Stomach (tissue), 9 donors: ENCODE measurements around the gene SORCS1. TPM values are rescaled to one million over a fixed set of nuclear protein-coding genes. Genes with fewer than 3 reads are reported as not detected.
A peak's percentile ranks its signal among the peaks of the same experiment; 100 is the strongest.

Experiments used
- DNase-seq, 2 donors: peaks; one replicate each; pipeline versions ENCODE4 v3.0.0 to v3.0.0-alpha.2; 2013 to 2019
- H3K27ac ChIP-seq, 5 donors: fragments of 200-600 bp in 4 of 5; sonication (generic) in 4 of 5; one replicate each; pipeline ENCODE4 v1.5.1; 2013 to 2019; ENCODE audit warnings: mild to moderate bottlenecking in 1 of 5, moderate library complexity in 1 of 5
- H3K27me3 ChIP-seq, 3 donors: fragments of 200-600 bp; sonication (generic); one replicate each; pipeline ENCODE4 v1.5.1; 2017 to 2019; ENCODE audit warnings: mixed run types in 1 of 3
- H3K36me3 ChIP-seq, 4 donors: fragments of 200-600 bp; sonication (generic); 1 replicate in 3 of 4; 2 replicates in 1 of 4; pipeline ENCODE4 v1.5.1; 2016 to 2019
- H3K4me1 ChIP-seq, 4 donors: fragments of 200-600 bp; sonication (generic); one replicate each; pipeline ENCODE4 v1.5.1; 2016 to 2019
- H3K4me3 ChIP-seq, 4 donors: fragments of 200-600 bp; sonication (generic) in 3 of 4; one replicate each; pipeline ENCODE4 v1.5.1; 2016 to 2019; ENCODE audit warnings: mild to moderate bottlenecking in 1 of 4
- H3K9me3 ChIP-seq, 4 donors: fragments of 200-600 bp; sonication (generic); one replicate each; pipeline ENCODE4 v1.5.1; 2016 to 2019
- CTCF ChIP-seq, 7 experiments: fragments of 450-650 bp in 4 of 7; fragments of 200-600 bp in 3 of 7; sonication (generic) in 3 of 7; IDR thresholded peaks; one replicate each; pipeline ENCODE4 v1.5.1; 2016 to 2019; ENCODE audit warnings: antibody characterized with exemption in 7 of 7, control low read depth in 2 of 7, mild to moderate bottlenecking in 1 of 7
- EP300 ChIP-seq: sonication (generic); formaldehyde crosslinking; IDR thresholded peaks from one replicate; pipeline ENCODE4 v1.6.1; 2017; ENCODE audit warnings: antibody characterized with exemption
- POLR2A ChIP-seq, 4 donors: fragments of 450-650 bp; IDR thresholded peaks; one replicate each; pipeline ENCODE4 v1.6.1; 2016; ENCODE audit warnings: antibody characterized with exemption in 4 of 4, control low read depth in 2 of 4, mild to moderate bottlenecking in 1 of 4, moderate library complexity in 1 of 4
- POLR2AphosphoS5 ChIP-seq, 3 donors: sonication (generic); formaldehyde crosslinking; IDR thresholded peaks; one replicate each; pipeline ENCODE4 v1.6.1; 2016; ENCODE audit warnings: antibody characterized with exemption in 3 of 3
- WGBS, 5 donors: extraction: QIAGEN DNeasy Blood & Tissue Kit in 3 of 5; methylation state at CpG; one replicate each; pipeline versions ENCODE4 v1.1.5 to v1.1.7; 2013 to 2018; 5-methylcytosine and 5-hydroxymethylcytosine counted together
- intact Hi-C: fragments of 100-400 bp; cut with DNase I; formaldehyde crosslinking; loops from one replicate; pipeline ENCODE4 v1.15.1; 2023; ENCODE audit warnings: low total_unique reads
- polyA plus RNA-seq, 3 donors: library from polyadenylated mRNA; stranded (reverse); fragments of 200-250 nt; gene quantifications; one replicate each; pipeline ENCODE4 v1.2.3, GENCODE V29; 2013
- total RNA-seq, 5 donors: library from RNA; depleted of rRNA; stranded (reverse); fragments of >200 nt; gene quantifications; one replicate each; pipeline versions ENCODE4 v1.1.0 to v1.2.3, GENCODE V29; 2014 to 2016
- donor health status: healthy with polysubstance abuse.
- donor health status: Bipolar disorder and iron deficiency.
- donor health status: healthy.

The SORCS1 gene
- total and polyA plus RNA-seq, 8 donors = 0.25 to 10.1 (median 0.69) TPM

- no peak overlapping the region for H3K27ac ChIP-seq
- TF ChIP-seq CTCF (IDR thresholded peaks at IDR 0.05) (no peak), POLR2A (IDR thresholded peaks at IDR 0.05) (no peak), POLR2AphosphoS5 (IDR thresholded peaks at IDR 0.05) (no peak), EP300 (no peak)
- H3K9me3 ChIP-seq = no peaks in the 10 kb centered on the region
- H3K4me1 ChIP-seq = no peaks in the 10 kb centered on the region
- no peaks in the 10 kb centered on the region for H3K27me3 ChIP-seq
- intact Hi-C loops = no loop called here
- DNase-seq = no peak
- H3K4me3 ChIP-seq = no peak overlapping the region
- WGBS, 5 donors = 50 to 67% (median 57%) methylated on average over 5 of the region's 5 CpGs
- H3K36me3 ChIP-seq = no peaks in the 10 kb centered on the region
These were observed 223.0 kb downstream of the SORCS1 start for GRCh38 chr10:106941297-106942034.

GRCh38 chr10:106938513-106938912, 226.0 kb downstream of the SORCS1 start:
- Histone ChIP-seq H3K4me3 (no peak overlapping the region), H3K9me3 (no peaks in the 10 kb centered on the region), H3K36me3 (no peaks in the 10 kb centered on the region), H3K27me3 (no peaks in the 10 kb centered on the region), H3K27ac (no peak overlapping the region), H3K4me1 (no peaks in the 10 kb centered on the region)
- intact Hi-C loops = no loop called here
- 30 to 79% (median 73%) methylated on average over 1 of the region's 1 CpG for WGBS, 5 donors
- DNase-seq = peak in 1 of 2 donors; percentile 35
- TF ChIP-seq CTCF (IDR thresholded peaks at IDR 0.05) = no peak
- no peak for TF ChIP-seq EP300
- peak in 1 of 3 donors; percentile 19 for TF ChIP-seq POLR2AphosphoS5 (IDR thresholded peaks at IDR 0.05)

- H3K9me3 ChIP-seq = no peaks in the 10 kb centered on the region
- TF ChIP-seq POLR2AphosphoS5 (IDR thresholded peaks at IDR 0.05) = no peak
- H3K27ac ChIP-seq = no peak overlapping the region
- intact Hi-C loops = no loop called here
- no peak overlapping the region for H3K4me3 ChIP-seq
- H3K27me3 ChIP-seq = no peaks in the 10 kb centered on the region
- H3K4me1 ChIP-seq = peaks cover 0 to 11% (median 2%) of the 10 kb centered on the region in 4 donors
- DNase-seq = peak in 1 of 2 donors; percentile 25
- H3K36me3 ChIP-seq = no peaks in the 10 kb centered on the region
These were observed 228.5 kb downstream of the SORCS1 start for GRCh38 chr10:106935978-106936451.

GRCh38 chr10:106931853-106932249, 232.7 kb downstream of the SORCS1 start:
- intact Hi-C loops = no loop called here
- no peak for TF ChIP-seq POLR2AphosphoS5 (IDR thresholded peaks at IDR 0.05)
- no peak for TF ChIP-seq CTCF (IDR thresholded peaks at IDR 0.05)
- TF ChIP-seq EP300 = no peak
- no peak for TF ChIP-seq POLR2A (IDR thresholded peaks at IDR 0.05)
- Histone ChIP-seq H3K27me3 (no peaks in the 10 kb centered on the region), H3K4me3 (no peak overlapping the region), H3K27ac (no peak overlapping the region), H3K9me3 (no peaks in the 10 kb centered on the region), H3K4me1 (peaks cover 0 to 12% (median 2%) of the 10 kb centered on the region in 4 donors), H3K36me3 (no peaks in the 10 kb centered on the region)
- DNase-seq = no peak
- 24 to 45% (median 32%) methylated on average over 1 of the region's 1 CpG for WGBS, 5 donors
